Activated T-cell treated with anti-CD3 and anti-CD28 coated beads, Interleukin-2, amount 50 U/mL, for 48 hours (primary cell): ENCODE data around the gene ADRM1.
A peak's percentile ranks its signal among the peaks of the same experiment; 100 is the strongest.

Experiments
- DNase-seq, 2 experiments: peaks; one replicate each; pipeline ENCODE4 v3.0.0-alpha.2; 2020

ADRM1 gene

GRCh38 chr20:62313021-62313420 lies 10.2 kb downstream of the ADRM1 start:
- no peak for DNase-seq

DNA sequence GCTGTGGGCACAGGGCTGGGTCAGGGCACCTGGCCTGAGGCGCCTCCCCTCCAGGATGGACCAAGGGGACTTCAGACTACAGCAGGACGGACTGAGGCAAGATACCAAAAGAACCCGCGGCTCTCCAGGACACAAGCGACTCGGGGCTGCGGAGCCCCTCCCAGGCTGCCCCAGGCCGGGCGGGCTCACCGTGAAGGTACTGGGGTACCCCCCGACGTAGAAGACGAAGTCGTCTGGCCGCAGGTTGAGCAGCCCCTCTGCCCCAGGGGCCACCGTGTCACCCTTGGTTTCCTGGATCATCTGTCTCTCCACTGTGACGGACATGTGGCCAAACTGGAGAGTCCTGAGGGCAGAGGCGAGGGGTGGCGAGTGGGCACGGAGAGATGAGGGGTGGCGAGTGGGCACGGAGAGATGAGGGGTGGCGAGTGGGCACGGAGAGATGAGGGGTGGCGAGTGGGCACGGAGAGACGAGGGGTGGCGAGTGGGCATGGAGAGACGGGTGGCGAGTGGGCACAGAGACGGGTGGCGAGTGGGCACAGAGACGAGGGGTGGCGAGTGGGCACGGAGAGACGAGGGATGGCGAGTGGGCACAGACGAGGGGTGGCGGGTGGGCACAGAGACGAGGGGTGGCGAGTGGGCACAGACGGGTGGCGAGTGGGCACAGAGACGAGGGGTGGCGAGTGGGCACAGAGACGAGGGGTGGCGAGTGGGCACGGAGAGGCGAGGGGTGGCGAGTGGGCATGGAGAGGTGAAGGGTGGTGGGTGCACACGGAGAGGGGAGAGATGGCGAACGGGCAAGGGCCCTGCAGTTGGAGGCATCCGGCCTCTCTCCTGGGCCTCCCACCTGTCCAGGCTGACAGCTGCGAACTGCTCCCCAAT lies 10.9 kb downstream of the ADRM1 start:
- no peak for DNase-seq

DNA sequence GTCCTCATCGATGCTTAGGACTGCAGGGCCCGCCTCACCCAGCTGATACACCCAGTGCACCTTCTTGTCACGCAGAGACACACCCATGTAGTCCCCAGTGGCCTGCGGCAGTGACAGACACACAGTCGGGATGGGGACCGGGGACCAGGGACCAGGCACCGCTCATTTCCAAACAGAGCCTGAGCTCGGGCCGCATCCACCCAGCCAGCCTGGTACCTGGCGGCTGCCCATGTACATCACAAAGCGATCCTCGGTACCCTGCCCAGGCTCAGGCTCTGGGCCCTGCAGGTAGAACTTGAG lies 11.5 kb downstream of the ADRM1 start:
- DNase-seq: no peak

GRCh38 chr20:62314711-62315302 lies 12.0 kb downstream of the ADRM1 start:
- DNase-seq: no peak

GRCh38 chr20:62315773-62316172 lies 13.0 kb downstream of the ADRM1 start:
- DNase-seq: no peak

GRCh38 chr20:62316331-62317166 lies 13.8 kb downstream of the ADRM1 start:
- no peak for DNase-seq

DNA sequence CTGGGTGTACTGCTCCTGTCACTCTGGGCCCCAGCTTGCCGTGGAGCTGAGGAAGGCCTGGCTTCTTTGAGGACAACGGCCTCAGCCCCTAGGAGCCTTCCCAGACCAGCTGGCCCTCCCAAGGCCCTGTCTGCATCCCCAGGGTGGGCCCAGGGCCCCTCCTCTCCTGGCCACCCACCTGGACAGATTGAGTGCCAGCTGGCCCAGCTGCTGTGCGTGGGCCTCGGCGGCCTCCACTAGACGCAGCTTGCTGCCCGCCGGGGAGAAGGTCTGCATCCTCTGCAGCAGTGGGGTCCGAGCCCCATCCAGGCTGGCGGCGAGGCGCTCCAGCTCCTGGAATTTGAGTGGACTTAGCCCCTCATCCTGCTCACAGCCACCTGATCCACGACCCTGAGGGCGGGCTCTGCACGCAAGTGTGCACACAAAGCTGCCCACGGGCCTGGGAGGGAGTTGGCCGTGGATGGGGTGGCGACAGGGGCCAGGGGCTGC lies 14.4 kb downstream of the ADRM1 start:
- DNase-seq: no peak

- DNase-seq: no peak
These were observed 15.9 kb downstream of the ADRM1 start for GRCh38 chr20:62318400-62319345.

GRCh38 chr20:62319346-62319909 lies 16.6 kb downstream of the ADRM1 start:
- DNase-seq: no peak

GRCh38 chr20:62320581-62321354 lies 18.0 kb downstream of the ADRM1 start:
- DNase-seq: peak in 1 of 2 experiments; percentile 36

DNA sequence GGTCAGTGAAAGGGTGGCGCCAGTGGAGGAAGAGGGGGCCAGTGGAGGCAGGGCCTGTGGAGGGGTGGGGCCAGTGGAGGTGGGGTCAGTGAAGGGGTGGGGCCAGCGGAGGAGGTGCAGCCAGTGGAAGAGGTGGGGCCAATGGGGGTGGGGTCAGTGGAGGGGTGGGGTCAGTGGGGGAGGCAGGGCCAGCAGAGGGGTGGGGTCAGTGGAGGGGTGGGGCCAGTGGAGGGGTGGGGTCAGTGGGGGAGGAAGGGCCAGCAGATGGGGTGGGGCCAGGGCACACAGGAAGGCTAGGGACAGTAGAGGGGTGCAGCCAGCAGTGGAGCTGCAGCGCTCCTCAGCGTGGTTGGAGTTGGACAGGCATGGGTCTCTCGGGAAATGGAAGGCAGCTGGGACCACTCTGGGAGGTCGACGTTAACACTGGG lies 18.7 kb downstream of the ADRM1 start:
- peak in 1 of 2 experiments; percentile 40 for DNase-seq

DNA sequence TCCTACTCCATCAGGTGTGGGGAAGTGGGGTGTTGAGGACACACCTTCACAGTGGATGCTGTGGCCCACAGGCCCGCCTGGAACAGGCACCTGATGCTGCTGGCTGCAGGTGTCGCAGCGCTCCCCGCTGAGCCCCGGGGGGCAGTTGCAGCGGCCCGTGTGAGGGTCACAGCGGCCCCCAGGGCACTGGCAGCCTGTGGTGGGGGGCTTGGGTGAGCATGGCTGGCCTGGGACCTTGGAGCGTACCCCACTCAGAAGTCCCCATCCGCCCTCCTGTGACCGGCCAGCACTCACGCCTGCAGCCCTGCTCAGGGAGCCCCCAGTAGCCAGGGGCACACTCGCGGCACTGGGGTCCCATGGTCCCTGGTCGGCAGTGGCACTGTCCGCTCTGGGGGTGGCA lies 19.2 kb downstream of the ADRM1 start:
- DNase-seq: no peak

- DNase-seq: no peak
These were observed 19.8 kb downstream of the ADRM1 start for GRCh38 chr20:62322492-62323041.

GRCh38 chr20:62323146-62323979 lies 20.6 kb downstream of the ADRM1 start:
- DNase-seq: no peak

DNA sequence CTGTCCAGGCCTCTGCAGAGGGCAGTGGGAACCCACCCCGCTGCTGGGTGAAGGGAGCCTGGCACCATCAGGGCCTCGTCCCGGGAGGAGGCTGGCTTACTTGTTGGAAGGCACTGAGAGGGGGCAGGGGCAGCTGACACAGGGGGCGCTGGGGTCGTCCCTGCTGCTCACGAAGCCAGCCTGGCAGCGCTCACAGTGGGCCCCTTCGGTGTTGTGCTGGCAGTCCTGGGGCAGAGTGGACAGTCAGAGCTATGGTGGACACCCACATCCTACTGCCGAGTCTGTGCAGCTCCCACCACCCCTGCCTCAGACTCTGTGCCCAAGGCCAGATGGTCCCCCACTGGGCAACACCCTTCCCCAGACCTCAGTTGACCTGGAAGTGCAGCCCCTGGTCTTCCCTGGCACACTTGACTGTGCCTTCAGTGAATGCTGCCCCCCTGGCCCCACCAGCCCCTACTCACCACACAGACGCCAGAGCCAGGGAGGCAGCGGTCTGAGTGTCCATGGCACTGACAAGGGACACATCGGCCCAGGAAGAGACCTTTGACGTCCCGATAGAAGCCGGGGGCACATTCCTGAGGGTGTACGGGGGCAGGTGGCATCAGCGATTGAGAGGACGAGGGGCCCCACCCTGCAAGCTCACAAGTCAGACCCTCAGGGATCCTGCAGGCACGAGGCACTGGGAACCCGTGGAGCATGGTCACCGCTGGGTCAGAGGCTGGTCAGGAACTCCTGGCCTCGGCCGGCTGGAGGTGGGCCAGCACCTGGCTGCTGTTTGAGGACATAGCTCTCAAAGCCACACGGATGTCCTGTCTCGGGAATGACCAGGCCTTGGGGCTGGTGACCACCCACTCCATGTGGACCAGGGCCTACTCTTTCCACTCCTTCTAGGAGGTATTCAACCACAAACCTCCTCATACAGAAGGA lies 21.4 kb downstream of the ADRM1 start:
- no peak for DNase-seq

GRCh38 chr20:62325172-62325905 lies 22.5 kb downstream of the ADRM1 start:
- no peak for DNase-seq

GRCh38 chr20:62326559-62326958 lies 23.8 kb downstream of the ADRM1 start:
- no peak for DNase-seq
